ENCODE data around the gene ZFYVE19. TPM values are rescaled to one million over a fixed set of nuclear protein-coding genes. Genes with fewer than 3 reads are reported as not detected.

ZFYVE19 gene, protein sequence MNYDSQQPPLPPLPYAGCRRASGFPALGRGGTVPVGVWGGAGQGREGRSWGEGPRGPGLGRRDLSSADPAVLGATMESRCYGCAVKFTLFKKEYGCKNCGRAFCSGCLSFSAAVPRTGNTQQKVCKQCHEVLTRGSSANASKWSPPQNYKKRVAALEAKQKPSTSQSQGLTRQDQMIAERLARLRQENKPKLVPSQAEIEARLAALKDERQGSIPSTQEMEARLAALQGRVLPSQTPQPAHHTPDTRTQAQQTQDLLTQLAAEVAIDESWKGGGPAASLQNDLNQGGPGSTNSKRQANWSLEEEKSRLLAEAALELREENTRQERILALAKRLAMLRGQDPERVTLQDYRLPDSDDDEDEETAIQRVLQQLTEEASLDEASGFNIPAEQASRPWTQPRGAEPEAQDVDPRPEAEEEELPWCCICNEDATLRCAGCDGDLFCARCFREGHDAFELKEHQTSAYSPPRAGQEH
- total RNA-seq, result 61.0 TPM

DNA sequence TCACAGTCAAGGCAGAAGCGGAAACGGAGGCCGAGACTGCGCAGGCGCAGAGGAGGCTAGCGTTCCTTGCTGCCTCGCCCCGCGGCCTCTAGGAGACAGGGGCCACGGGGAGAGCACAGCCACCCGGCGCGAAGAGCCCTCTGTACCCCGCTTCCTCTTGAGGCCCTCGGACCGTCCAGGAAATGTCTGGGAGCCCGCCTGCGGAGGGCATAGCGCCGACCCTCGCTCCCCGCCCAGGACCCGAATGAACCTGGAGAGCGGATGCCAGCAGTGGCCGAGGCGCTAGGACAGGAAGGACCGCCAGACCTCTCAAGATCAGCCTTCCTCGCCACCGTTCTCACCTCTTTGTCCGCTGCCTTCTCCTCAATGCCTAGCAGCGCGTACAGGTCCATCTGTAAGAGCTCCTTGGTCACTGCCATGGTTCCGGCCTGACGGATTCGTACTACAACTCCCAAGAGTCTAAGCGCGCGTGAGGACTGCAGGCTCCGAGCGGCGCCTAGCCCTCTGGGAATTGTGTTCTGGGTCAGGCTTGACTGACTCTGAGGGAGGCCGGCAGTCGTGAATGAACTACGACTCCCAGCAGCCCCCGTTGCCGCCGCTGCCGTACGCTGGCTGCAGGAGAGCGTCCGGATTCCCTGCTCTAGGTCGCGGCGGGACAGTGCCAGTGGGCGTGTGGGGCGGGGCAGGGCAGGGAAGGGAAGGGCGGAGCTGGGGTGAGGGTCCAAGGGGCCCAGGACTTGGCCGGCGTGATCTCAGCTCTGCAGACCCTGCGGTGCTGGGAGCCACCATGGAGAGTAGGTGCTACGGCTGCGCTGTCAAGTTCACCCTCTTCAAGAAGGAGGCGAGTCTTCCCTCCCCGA lies at the start of gene ZFYVE19, which contains the start of gene DNAJC17:
Gene ZFYVE19, plus strand, starts transcription at position 62 of the 860 bp plus-strand sequence. Its CDS starts 501 bp downstream, at position 563.
Gene DNAJC17, minus strand, starts transcription at position 446 of the 860 bp plus-strand sequence. Its CDS starts 27 bp downstream, at position 419.
- Histone ChIP-seq H3K36me3 (peaks cover 0 to 13% of the 10 kb centered on the region in 2 donors), H3K27me3 (no peaks in the 10 kb centered on the region), H3K4me3 (peak within 1 kb of the TSS; percentile 77 to 88), H3K27ac (peak within 1 kb of the TSS; percentile 89 to 93), H3K9me3 (no peaks in the 10 kb centered on the region), H3K4me1 (peaks cover 0 to 18% of the 10 kb centered on the region in 2 donors)
- DNase-seq (ENCODE audit: low spot score in 2 of 2), result peak; percentile 91 to 98
- intact Hi-C loops (cut with DNase I), result loop anchor here (1.0 to 5.0 kb wide), 3 partner anchors 52 to 115 kb away; partner anchors contain the start of genes RMDN3 and VPS18
- TF ChIP-seq, protein P1, sequence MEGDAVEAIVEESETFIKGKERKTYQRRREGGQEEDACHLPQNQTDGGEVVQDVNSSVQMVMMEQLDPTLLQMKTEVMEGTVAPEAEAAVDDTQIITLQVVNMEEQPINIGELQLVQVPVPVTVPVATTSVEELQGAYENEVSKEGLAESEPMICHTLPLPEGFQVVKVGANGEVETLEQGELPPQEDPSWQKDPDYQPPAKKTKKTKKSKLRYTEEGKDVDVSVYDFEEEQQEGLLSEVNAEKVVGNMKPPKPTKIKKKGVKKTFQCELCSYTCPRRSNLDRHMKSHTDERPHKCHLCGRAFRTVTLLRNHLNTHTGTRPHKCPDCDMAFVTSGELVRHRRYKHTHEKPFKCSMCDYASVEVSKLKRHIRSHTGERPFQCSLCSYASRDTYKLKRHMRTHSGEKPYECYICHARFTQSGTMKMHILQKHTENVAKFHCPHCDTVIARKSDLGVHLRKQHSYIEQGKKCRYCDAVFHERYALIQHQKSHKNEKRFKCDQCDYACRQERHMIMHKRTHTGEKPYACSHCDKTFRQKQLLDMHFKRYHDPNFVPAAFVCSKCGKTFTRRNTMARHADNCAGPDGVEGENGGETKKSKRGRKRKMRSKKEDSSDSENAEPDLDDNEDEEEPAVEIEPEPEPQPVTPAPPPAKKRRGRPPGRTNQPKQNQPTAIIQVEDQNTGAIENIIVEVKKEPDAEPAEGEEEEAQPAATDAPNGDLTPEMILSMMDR (IDR thresholded peaks at IDR 0.05), result peak in 2 of 3 experiments; percentile 5 to 7

DNA sequence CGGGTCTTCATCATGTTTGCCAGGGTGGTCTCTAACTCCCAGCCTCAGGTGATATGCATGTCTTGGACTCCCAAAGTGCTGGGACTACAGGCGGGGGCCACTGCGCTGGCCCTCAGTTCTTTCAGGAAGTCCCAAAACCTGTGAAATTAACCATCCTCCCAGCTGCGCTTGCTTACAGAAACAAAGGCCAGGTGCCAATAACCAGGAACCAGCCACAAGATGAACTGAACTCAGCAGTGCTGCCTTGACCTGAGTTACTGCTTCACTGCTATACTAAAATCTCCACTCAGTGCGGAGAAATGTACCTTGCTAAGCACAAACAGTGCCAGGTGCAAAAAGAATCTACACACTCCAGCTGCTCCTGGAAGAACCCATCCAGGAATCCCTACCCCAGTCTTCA lies 46.9 kb upstream of the ZFYVE19 start:
- Histone ChIP-seq H3K9me3 (no peaks in the 10 kb centered on the region), H3K36me3 (no peaks in the 10 kb centered on the region), H3K27me3 (no peaks in the 10 kb centered on the region), H3K4me1 (peaks cover 5 to 7% of the 10 kb centered on the region in 2 donors), H3K27ac (no peak overlapping the region), H3K4me3 (no peak overlapping the region)
- TF ChIP-seq, protein P1 (IDR thresholded peaks at IDR 0.05), result no peak
- intact Hi-C loops (cut with DNase I), result loop anchor here (5.0 kb wide), 2 partner anchors 68 to 472 kb away; partner anchors contain the start of genes CHP1 and EXD1
- DNase-seq (ENCODE audit: low spot score in 2 of 2), result no peak

DNA sequence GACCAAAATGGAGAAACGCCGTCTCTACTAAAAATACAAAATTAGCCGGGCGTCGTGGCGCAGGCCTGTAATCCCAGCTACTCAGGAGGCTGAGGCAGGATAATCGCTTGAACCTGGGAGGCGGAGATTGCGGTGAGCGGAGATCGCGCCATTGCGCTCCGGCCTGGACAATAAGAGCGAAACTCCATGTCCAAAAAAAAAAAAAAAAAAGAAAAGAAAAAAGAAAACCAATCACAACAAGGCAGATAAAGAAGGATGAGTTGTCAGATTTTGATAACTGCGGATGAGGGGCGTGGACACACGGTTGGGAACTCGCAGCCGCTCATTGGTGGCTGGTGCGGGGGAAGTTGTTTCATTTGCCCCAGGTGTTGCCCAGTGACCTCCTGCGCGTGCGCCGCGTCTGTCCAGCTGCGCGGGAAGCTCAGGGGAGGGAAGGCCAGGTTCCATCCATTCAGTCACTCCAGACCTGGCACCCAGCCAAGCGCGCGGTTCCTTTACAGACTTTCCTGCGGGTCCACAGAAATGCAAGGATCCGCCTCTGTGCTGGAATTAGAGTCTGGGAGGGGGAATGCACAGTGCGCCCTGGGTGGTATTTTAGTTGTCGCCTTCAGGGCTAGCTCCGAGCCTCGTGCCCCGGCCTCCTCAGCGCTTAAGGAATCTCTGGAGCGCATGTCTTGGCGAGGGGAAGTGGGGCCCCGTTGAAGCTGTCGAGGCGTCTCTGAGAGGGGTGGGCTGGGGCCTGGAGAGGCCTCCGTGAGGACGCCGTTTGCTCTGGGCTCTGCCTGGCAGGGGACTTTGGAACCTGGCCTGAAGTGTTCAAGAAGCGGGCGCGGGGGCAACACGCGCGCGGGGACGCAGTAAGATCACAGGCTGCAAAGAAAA lies 43.7 kb upstream of the ZFYVE19 start:
- peaks cover 5 to 16% of the 10 kb centered on the region in 2 donors for H3K4me1 ChIP-seq
- peak overlapping the region; percentile 55 to 80 for H3K4me3 ChIP-seq
- H3K9me3 ChIP-seq, result no peaks in the 10 kb centered on the region
- peak overlapping the region; percentile 81 to 82 for H3K27ac ChIP-seq
- TF ChIP-seq, protein P1 (IDR thresholded peaks at IDR 0.05), result no peak
- H3K27me3 ChIP-seq, result no peaks in the 10 kb centered on the region
- H3K36me3 ChIP-seq, result peaks cover 0 to 9% of the 10 kb centered on the region in 2 donors
- intact Hi-C loops (cut with DNase I), result no loop called here
- DNase-seq (ENCODE audit: low spot score in 2 of 2), result peak in 1 of 2 donors; percentile 83

DNA sequence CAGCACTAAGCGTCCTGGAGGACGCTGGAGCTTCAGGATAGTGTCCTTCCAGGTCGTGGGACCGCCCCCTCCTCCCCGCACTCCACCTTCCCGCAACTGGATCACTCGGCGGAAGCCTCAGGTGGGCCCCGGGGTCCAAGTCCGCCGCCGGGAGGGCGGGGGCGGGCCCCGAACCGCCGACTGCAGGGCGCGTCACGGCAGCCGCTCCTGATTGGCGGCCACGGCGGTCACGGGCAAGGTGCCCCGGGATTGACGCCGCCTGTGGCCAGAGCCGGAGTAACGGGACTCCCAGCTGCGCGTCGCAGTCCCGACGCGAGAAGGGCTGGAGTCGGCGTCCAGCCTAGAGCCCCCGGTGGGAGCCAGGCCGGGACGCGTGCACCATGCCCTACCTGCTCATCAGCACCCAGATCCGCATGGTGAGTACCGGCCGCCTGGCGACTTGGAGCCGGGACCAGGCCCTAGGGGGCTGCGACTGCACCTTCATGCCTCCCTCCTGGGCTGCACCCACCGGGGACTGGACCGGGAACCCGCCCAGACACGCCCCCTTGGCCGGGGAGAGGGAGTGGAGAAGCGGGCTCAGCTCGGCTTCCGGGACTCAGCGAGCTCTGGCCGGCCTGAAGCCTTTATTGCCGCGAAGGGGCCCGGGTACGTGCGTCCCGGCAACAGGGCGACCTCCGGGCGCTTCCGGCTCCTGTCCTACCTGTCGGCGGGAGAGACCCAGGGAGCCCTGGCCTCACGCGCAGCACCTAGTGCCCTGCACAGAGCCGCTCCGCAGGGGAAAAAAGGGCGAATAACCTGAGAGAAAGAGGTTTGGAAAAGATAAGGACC lies 42.9 kb upstream of the ZFYVE19 start, which contains the start of gene GCHFR:
Gene GCHFR, plus strand, starts transcription at position 268 of the 828 bp plus-strand sequence. Its CDS starts 113 bp downstream, at position 381.
- Histone ChIP-seq H3K4me3 (peak within 1 kb of the TSS; percentile 55 to 80), H3K9me3 (no peaks in the 10 kb centered on the region), H3K4me1 (peaks cover 5 to 16% of the 10 kb centered on the region in 2 donors), H3K27me3 (no peaks in the 10 kb centered on the region), H3K27ac (peak within 1 kb of the TSS; percentile 81 to 82), H3K36me3 (peaks cover 0 to 15% of the 10 kb centered on the region in 2 donors)
- peak; percentile 26 to 87 for DNase-seq (ENCODE audit: low spot score in 2 of 2)
- intact Hi-C loops (cut with DNase I), result loop anchor here (1.0 kb wide), 1 partner anchor 130 kb away; the partner anchor contains the start of gene VPS18
- TF ChIP-seq, protein P1 (IDR thresholded peaks at IDR 0.05), result peak; percentile 44 to 59 (median 51)

Data from ascending aorta (tissue), 2 donors.